ENCODE data around the gene CEP170.

CEP170 gene

DNA sequence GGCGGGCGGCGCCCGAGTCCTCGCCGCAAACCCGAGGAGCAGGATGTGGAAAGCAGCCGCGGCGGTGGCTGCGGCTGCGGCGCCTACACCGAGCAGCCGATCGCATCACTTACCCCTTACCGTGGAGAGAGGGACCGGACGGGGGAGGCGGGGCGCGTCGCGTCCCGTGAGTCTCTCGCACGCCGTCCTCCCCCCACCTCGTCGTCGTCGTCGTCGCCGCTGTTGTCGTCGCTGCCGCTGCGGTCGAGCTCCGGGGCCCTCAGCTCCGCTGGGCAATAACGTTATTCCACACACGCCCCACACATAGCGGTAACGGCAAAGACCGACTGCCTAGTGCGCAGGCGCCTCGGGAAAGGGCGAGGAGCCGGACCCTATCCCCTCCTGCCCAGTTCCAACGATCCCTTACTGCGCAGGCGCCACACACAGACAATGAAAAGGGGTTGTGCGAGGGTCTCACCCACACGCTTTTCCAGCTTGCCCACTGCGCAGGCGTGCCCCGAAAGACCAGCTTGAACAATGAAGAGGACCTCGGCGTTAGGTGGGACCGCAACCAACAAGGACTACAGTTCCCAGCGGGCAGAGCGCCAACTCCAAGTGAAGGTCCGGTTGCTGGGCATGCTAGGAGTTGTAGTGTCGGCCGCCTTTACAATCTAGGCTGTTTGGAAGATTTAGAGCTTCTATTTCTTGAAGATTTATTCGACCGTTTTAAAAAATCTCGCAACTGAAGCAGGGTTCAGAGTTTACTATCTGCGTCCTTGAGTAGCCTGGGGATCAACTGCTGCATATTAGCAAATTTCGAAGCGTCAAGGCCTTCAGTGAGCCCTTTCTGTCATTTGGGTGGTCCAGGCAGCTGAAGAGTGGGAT, at the start of gene CEP170:
Gene CEP170 (minus strand): TSS at position 355 of the 864 bp plus-strand sequence. CDS start 30,001 bp downstream, outside the sequence.
- peak; percentile 96 for DNase-seq (ENCODE audit: low read depth)
- peak within 1 kb of the TSS; percentile 89 for H3K4me3 ChIP-seq (ENCODE audit: low read depth, low read length)

DNA sequence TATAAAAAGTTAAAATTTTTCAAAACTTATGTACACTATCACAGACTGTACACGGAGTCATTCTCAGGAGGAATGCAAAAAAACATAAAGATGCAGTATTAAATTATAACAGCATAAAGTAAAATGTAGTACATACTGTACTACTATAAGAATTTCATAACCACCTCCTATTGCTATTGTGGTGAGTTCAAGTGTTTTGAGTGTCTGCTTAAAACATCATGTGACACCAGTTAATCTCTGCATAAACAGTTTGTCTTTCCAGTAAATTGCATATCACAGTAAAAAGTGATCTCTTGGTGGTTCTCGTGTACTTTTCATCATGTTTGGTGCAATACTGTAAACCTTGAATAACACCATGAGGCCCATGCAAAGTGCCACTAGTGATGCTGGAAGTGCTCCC, 46.0 kb upstream of the CEP170 start:
- H3K4me3 ChIP-seq (ENCODE audit: low read depth, low read length): no peak overlapping the region
- no peak for DNase-seq (ENCODE audit: low read depth)

- no peak for DNase-seq (ENCODE audit: low read depth)
- no peak overlapping the region for H3K4me3 ChIP-seq (ENCODE audit: low read depth, low read length)
Observed at GRCh38 chr1:243299069-243299468, 44.0 kb upstream of the CEP170 start.

- DNase-seq (ENCODE audit: low read depth): peak; percentile 58
- H3K4me3 ChIP-seq (ENCODE audit: low read depth, low read length): no peak overlapping the region
Observed at GRCh38 chr1:243294723-243295121, 39.6 kb upstream of the CEP170 start.

DNA sequence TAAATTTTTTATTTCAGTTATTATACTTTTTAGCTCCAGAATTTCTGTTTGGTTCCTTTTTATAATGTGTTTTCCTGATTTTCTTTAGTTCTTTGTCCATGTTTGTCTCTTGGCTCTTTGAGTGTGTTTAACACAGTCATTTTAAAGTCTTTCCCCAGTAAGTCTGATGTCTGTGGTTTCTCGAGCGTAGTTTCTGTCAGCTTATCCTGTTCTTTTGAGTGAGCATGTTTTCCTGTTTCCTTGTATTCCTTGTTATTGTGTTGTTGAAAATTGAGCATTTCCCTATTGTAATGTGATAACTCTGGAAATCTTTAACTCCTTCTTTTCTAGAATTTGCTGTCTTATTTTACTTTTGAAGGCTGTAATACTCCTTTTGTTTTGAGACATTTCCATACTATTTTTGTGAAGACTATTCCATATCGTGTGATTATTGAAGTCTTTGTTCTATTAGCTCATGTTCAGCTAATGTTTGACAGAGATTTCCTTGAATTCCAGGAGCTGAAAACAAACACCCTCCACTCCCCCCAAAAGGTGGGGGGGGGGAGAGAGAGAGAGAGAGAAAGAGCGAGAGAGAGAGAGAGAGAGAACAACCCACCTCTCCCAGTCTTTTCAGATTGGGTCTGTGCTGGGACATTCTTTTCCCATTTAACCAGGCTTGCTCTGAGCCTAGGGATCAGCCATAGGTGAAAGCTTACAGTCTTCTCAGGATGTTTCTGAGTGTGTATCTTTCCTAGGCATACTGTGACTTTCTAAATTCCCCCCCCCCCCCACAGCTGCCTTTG, 39.1 kb upstream of the CEP170 start:
- H3K4me3 ChIP-seq (ENCODE audit: low read depth, low read length): no peak overlapping the region
- no peak for DNase-seq (ENCODE audit: low read depth)

DNA sequence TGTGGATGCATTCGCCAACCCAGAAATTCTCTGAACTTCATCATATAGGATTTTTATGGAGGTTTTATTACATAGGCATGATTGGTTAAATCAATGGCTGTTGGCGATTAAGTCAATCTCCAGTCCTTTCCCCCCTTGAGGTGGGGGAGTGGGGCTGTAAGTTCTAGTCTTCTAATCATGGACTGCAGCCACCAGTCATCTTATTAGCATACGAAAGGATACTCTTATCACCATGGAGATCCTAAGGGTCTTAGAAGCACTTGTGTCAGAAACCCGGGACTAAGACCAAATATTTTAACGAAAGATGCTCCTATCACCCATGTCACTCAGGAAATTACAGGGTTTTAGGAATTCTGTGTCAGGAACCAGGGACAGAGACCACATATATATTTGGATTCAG, 37.0 kb upstream of the CEP170 start:
- no peak overlapping the region for H3K4me3 ChIP-seq (ENCODE audit: low read depth, low read length)
- no peak for DNase-seq (ENCODE audit: low read depth)

GRCh38 chr1:243291292-243291691, 36.2 kb upstream of the CEP170 start:
- no peak overlapping the region for H3K4me3 ChIP-seq (ENCODE audit: low read depth, low read length)
- no peak for DNase-seq (ENCODE audit: low read depth)

- no peak overlapping the region for H3K4me3 ChIP-seq (ENCODE audit: low read depth, low read length)
- DNase-seq (ENCODE audit: low read depth): no peak
Observed at GRCh38 chr1:243288062-243288461, 33.0 kb upstream of the CEP170 start.

GRCh38 chr1:243287652-243288051, 32.6 kb upstream of the CEP170 start:
- no peak overlapping the region for H3K4me3 ChIP-seq (ENCODE audit: low read depth, low read length)
- peak; percentile 53 for DNase-seq (ENCODE audit: low read depth)

- no peak for DNase-seq (ENCODE audit: low read depth)
- no peak overlapping the region for H3K4me3 ChIP-seq (ENCODE audit: low read depth, low read length)
Observed at GRCh38 chr1:243287123-243287460, 32.0 kb upstream of the CEP170 start.

- no peak overlapping the region for H3K4me3 ChIP-seq (ENCODE audit: low read depth, low read length)
- DNase-seq (ENCODE audit: low read depth): no peak
Observed at GRCh38 chr1:243286409-243287122, 31.5 kb upstream of the CEP170 start.

DNA sequence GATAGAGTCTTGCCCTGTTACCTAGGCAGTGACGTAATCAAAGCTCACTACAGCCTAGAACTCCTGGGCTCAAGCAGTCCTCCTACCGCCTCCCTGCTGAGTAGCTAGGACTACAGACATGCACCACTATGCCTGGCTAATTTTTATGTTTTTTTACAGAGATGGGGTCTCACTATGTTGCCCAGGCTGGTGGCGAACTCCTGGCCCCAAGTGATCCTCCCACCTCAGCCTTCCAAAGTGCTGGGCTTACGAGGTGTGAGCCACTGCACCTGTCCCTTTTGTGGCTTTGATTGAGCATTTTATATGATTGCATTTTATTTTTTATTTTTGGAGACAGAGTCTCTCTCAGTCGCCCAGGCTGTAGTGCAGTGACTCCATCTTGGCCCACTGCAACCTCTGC, 26.6 kb upstream of the CEP170 start:
- DNase-seq (ENCODE audit: low read depth): no peak
- no peak overlapping the region for H3K4me3 ChIP-seq (ENCODE audit: low read depth, low read length)

DNA sequence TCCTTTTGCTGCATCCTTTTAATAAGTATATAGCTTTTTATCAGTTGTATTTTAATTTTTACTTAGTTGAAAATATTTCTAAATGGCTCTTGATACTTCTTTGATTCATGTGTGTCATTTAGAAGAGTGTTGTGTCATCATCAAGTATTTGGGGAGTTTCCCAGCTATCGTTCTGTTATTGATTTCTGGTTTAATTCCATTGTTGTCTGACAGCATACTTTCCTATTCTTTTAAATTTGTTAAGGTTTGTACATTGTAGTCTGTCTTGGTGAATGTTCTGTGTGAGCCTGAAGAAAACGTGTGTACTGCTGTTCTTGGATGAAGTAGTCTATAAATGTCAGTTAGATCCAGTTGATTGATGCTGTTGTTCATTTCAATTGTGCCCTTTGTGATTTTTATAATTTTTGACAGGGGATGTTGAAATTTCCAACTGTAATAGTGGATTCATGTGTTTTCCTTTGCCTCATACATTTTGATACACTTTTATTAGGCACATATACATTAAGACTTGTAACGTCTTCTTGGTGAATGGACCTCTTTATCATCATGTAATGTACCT, 25.6 kb upstream of the CEP170 start:
- DNase-seq (ENCODE audit: low read depth): no peak

DNA sequence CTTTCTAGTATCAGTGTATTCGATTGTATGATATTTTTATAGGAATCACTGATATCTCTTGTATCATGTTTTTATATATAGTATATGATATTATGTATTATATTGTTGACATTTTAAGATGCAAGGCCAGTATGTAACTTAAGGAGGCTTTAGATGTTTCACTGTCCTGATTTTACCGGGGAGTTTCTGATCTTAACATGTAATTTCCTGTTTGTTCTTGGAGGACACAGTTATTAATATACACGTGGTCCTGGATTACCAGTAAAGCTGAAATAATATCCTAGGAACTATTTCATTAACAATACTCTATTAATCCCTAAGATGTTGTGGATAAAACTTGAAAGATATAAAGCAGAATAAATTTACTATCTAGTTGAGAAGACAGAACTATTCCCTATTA, 20.2 kb upstream of the CEP170 start:
- no peak overlapping the region for H3K4me3 ChIP-seq (ENCODE audit: low read depth, low read length)
- no peak for DNase-seq (ENCODE audit: low read depth)

More for the DNA sequence above, 25.6 kb upstream of the CEP170 start:
- H3K4me3 ChIP-seq (ENCODE audit: low read depth, low read length): no peak overlapping the region

- H3K4me3 ChIP-seq (ENCODE audit: low read depth, low read length): no peak overlapping the region
- no peak for DNase-seq (ENCODE audit: low read depth)
Observed at GRCh38 chr1:243273945-243274344, 18.9 kb upstream of the CEP170 start.

DNA sequence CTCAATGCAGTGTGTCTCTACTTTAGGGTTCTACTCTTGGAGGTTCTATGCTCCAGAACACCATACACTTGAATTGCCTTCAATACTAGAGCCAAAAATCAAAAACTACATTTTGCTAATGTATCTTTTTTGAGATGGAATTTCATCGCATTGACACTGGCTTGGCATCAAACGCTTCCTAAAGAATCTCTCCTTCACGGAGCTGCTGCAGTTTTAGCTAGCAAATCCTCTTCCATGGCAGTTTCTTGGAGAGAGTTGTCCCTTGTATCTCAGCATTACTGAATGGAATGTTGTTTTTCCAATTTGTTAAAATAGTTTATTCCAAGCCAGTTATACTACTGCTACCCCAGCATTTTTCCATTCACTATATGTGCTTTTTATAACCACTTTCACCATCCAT, 18.4 kb upstream of the CEP170 start:
- DNase-seq (ENCODE audit: low read depth): no peak
- H3K4me3 ChIP-seq (ENCODE audit: low read depth, low read length): no peak overlapping the region

GRCh38 chr1:243272401-243272800, 17.3 kb upstream of the CEP170 start:
- DNase-seq (ENCODE audit: low read depth): no peak
- no peak overlapping the region for H3K4me3 ChIP-seq (ENCODE audit: low read depth, low read length)

GRCh38 chr1:243271996-243272395, 16.9 kb upstream of the CEP170 start:
- DNase-seq (ENCODE audit: low read depth): no peak
- H3K4me3 ChIP-seq (ENCODE audit: low read depth, low read length): no peak overlapping the region

- no peak overlapping the region for H3K4me3 ChIP-seq (ENCODE audit: low read depth, low read length)
- DNase-seq (ENCODE audit: low read depth): no peak
Observed at GRCh38 chr1:243270097-243270864, 15.2 kb upstream of the CEP170 start.
